Measurements from ENCODE around the gene CLN6.
"Not testable (repeated sequence)": the region's sequence is repeated elsewhere in the genome, so short reads cannot be mapped to it uniquely, and the experiment has no call there.

Gene CLN6

GRCh38 chr15:68234060-68234459, 4.5 kb upstream of the CLN6 start:
- H3K27ac Mint-ChIP-seq: no peak overlapping the region
- H3K4me3 Mint-ChIP-seq: no peak overlapping the region
- no peak for DNase-seq
- H3K4me1 Mint-ChIP-seq (ENCODE audit: low read depth): peaks cover 18% of the 10 kb centered on the region
- no peaks in the 10 kb centered on the region for H3K27me3 Mint-ChIP-seq
- no peaks in the 10 kb centered on the region for H3K9me3 Mint-ChIP-seq
- H3K36me3 Mint-ChIP-seq (ENCODE audit: low read depth): peaks cover 5% of the 10 kb centered on the region

- H3K27ac Mint-ChIP-seq: no peak overlapping the region
- no peak for DNase-seq
- peaks cover 15% of the 10 kb centered on the region for H3K36me3 Mint-ChIP-seq (ENCODE audit: low read depth)
- no peaks in the 10 kb centered on the region for H3K9me3 Mint-ChIP-seq
- H3K4me1 Mint-ChIP-seq (ENCODE audit: low read depth): peaks cover 26% of the 10 kb centered on the region
- H3K27me3 Mint-ChIP-seq: no peaks in the 10 kb centered on the region
- H3K4me3 Mint-ChIP-seq: no peak overlapping the region
These were observed 3.4 kb upstream of the CLN6 start for GRCh38 chr15:68232937-68233336.

GRCh38 chr15:68232449-68232848, 2.9 kb upstream of the CLN6 start:
- H3K9me3 Mint-ChIP-seq: no peaks in the 10 kb centered on the region
- no peak for DNase-seq
- H3K27ac Mint-ChIP-seq: no peak overlapping the region
- H3K4me1 Mint-ChIP-seq (ENCODE audit: low read depth): peaks cover 31% of the 10 kb centered on the region
- H3K4me3 Mint-ChIP-seq: no peak overlapping the region
- H3K36me3 Mint-ChIP-seq (ENCODE audit: low read depth): peaks cover 20% of the 10 kb centered on the region
- H3K27me3 Mint-ChIP-seq: no peaks in the 10 kb centered on the region

DNA sequence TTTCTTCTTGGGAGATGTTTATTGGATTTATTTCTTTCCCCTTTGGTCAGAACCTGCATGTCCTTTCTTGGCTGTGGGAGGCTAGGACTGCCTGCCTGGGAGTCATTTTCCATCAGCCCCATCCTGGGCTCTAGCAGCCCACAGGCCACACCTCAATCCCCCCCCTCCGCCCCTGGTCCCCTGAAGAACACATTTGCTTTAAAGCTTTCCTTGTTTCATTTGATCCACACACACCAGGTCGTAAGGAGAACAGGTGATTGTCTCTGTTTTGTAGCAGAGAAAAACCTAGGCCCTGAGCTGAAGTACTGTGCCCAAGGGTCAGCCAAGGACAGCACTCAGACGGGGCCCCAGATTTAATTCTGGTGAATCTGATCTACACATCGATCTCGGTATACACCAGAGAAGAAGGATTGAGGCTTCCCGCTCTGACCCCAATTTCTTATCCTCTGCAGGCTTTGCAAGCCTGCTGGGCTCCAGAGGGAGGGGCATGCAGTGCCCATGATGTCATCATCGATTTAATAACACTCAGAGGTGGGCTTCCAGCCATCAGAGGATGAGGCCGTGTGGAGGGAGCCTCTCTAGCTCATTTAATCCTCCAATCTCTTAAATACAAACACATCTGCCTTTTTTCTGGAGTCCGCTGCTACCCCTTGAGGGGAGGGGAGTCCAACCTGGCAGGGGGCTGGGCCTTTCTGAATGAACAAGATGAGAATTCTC, 1.7 kb upstream of the CLN6 start:
- Mint-ChIP-seq H3K27ac (peak overlapping the region; percentile 45), H3K9me3 (no peaks in the 10 kb centered on the region), H3K4me3 (peak overlapping the region; percentile 98), H3K27me3 (no peaks in the 10 kb centered on the region), H3K36me3 (ENCODE audit: low read depth) (peaks cover 31% of the 10 kb centered on the region), H3K4me1 (ENCODE audit: low read depth) (peaks cover 38% of the 10 kb centered on the region)
- DNase-seq: no peak

GRCh38 chr15:68230157-68231100, 901 bp upstream of the CLN6 start:
- DNase-seq: no peak
- peaks cover 38% of the 10 kb centered on the region for H3K4me1 Mint-ChIP-seq (ENCODE audit: low read depth)
- H3K27ac Mint-ChIP-seq: peak overlapping the region; percentile 97
- H3K4me3 Mint-ChIP-seq: peak overlapping the region; percentile 98
- H3K9me3 Mint-ChIP-seq: no peaks in the 10 kb centered on the region
- no peaks in the 10 kb centered on the region for H3K27me3 Mint-ChIP-seq
- peaks cover 33% of the 10 kb centered on the region for H3K36me3 Mint-ChIP-seq (ENCODE audit: low read depth)

GRCh38 chr15:68228971-68229385, 550 bp downstream of the CLN6 start:
- peak overlapping the region; percentile 98 for H3K4me3 Mint-ChIP-seq
- H3K9me3 Mint-ChIP-seq: no peaks in the 10 kb centered on the region
- peaks cover 46% of the 10 kb centered on the region for H3K36me3 Mint-ChIP-seq (ENCODE audit: low read depth)
- peaks cover 47% of the 10 kb centered on the region for H3K4me1 Mint-ChIP-seq (ENCODE audit: low read depth)
- H3K27me3 Mint-ChIP-seq: no peaks in the 10 kb centered on the region
- no peak for DNase-seq
- peak overlapping the region; percentile 91 for H3K27ac Mint-ChIP-seq

GRCh38 chr15:68228143-68228970, 1.2 kb downstream of the CLN6 start:
- DNase-seq: no peak
- H3K27me3 Mint-ChIP-seq: no peaks in the 10 kb centered on the region

DNA sequence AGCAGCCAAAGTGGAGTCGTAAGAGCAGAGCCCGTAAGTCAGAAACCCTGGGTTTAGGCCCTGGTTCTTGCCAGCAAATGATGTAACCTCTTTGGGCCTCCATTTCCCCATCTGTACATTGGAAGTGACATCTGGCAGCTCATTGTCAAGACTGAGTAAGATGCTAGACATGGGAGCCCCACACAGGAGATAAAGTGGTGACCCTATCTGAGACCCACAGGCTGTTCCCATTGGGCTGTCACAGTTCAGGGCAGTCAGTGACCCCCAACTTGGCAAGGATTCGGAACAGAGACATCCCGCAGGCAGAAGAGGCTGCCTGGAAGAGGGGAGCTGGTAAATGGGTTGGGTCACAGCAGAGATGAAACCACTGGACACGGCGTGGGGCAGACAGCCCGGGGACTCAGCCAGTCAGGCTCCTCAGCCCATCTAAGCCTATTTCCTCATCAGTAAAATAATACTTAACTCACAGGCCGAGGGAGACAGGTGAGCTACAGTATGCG, 1.8 kb downstream of the CLN6 start:
- peak overlapping the region; percentile 98 for H3K4me3 Mint-ChIP-seq
- peak overlapping the region; percentile 91 for H3K27ac Mint-ChIP-seq
- peaks cover 53% of the 10 kb centered on the region for H3K36me3 Mint-ChIP-seq (ENCODE audit: low read depth)

More at GRCh38 chr15:68228143-68228970, 1.2 kb downstream of the CLN6 start:
- Mint-ChIP-seq H3K36me3 (ENCODE audit: low read depth) (peaks cover 47% of the 10 kb centered on the region), H3K4me1 (ENCODE audit: low read depth) (peaks cover 47% of the 10 kb centered on the region), H3K27ac (peak overlapping the region; percentile 91), H3K9me3 (no peaks in the 10 kb centered on the region), H3K4me3 (peak overlapping the region; percentile 98)

GRCh38 chr15:68225442-68225841, 4.1 kb downstream of the CLN6 start:
- Mint-ChIP-seq H3K4me1 (ENCODE audit: low read depth) (peaks cover 40% of the 10 kb centered on the region), H3K36me3 (ENCODE audit: low read depth) (peaks cover 62% of the 10 kb centered on the region)
- DNase-seq, H3K9me3 Mint-ChIP-seq, H3K27me3 Mint-ChIP-seq, H3K27ac Mint-ChIP-seq, H3K4me3 Mint-ChIP-seq: not testable (repeated sequence)

More for the DNA sequence above, 1.8 kb downstream of the CLN6 start:
- Mint-ChIP-seq H3K9me3 (no peaks in the 10 kb centered on the region), H3K27me3 (no peaks in the 10 kb centered on the region), H3K4me1 (ENCODE audit: low read depth) (peaks cover 50% of the 10 kb centered on the region)
- DNase-seq: no peak

GRCh38 chr15:68224546-68225250, 4.8 kb downstream of the CLN6 start:
- H3K4me3 Mint-ChIP-seq: no peak overlapping the region
- H3K9me3 Mint-ChIP-seq: no peaks in the 10 kb centered on the region
- H3K36me3 Mint-ChIP-seq (ENCODE audit: low read depth): peaks cover 65% of the 10 kb centered on the region
- no peak overlapping the region for H3K27ac Mint-ChIP-seq
- H3K27me3 Mint-ChIP-seq: no peaks in the 10 kb centered on the region
- DNase-seq: no peak
- H3K4me1 Mint-ChIP-seq (ENCODE audit: low read depth): peaks cover 33% of the 10 kb centered on the region

DNA sequence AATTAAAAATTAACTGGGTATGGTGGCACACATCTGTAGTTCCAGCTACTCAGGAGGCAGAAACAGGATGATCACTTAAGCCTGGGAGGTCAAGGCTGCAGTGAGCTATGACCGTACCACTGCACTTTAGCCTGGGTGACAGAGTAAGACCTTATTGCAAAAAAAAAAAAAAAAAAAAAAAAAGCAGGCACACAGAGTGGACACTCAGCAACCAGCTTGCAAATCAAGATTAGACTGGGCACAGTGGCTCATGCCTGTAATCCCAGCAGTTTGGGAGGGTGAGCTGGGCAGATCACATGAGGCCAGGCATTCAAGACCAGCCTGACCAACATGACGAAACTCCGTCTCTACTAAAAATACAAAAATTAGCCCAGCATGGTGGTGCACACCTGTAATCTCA, 5.4 kb downstream of the CLN6 start:
- no peak for DNase-seq
- Mint-ChIP-seq H3K27me3 (no peaks in the 10 kb centered on the region), H3K36me3 (ENCODE audit: low read depth) (peaks cover 70% of the 10 kb centered on the region), H3K4me1 (ENCODE audit: low read depth) (peaks cover 33% of the 10 kb centered on the region), H3K9me3 (no peaks in the 10 kb centered on the region), H3K27ac (no peak overlapping the region), H3K4me3 (no peak overlapping the region)

GRCh38 chr15:68223171-68223570, 6.4 kb downstream of the CLN6 start:
- no peak for DNase-seq
- no peak overlapping the region for H3K4me3 Mint-ChIP-seq
- no peaks in the 10 kb centered on the region for H3K27me3 Mint-ChIP-seq
- no peak overlapping the region for H3K27ac Mint-ChIP-seq
- peaks cover 27% of the 10 kb centered on the region for H3K4me1 Mint-ChIP-seq (ENCODE audit: low read depth)
- H3K36me3 Mint-ChIP-seq (ENCODE audit: low read depth): peaks cover 72% of the 10 kb centered on the region
- no peaks in the 10 kb centered on the region for H3K9me3 Mint-ChIP-seq

DNA sequence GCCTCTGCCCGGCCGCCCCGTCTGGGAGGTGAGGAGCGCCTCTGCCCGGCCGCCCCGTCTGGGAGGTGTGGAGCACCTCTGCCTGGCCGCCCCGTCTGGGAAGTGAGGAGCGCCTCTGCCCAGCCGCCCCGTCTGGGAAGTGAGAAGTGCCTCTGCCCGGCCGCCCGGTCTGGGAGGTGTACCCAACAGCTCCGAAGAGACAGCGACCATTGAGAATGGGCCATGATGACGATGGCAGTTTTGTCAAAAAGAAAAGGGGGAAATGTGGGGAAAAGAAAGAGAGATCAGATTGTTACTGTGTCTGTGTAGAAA, 7.1 kb downstream of the CLN6 start:
- H3K9me3 Mint-ChIP-seq, H3K27me3 Mint-ChIP-seq, H3K4me3 Mint-ChIP-seq, DNase-seq, H3K27ac Mint-ChIP-seq: not testable (repeated sequence)
- H3K4me1 Mint-ChIP-seq (ENCODE audit: low read depth): peaks cover 19% of the 10 kb centered on the region
- peaks cover 72% of the 10 kb centered on the region for H3K36me3 Mint-ChIP-seq (ENCODE audit: low read depth)
